GM12874 (cell line): ENCODE results near the gene NTPCR.

ENCODE experiments used
- CTCF ChIP-seq: IDR thresholded peaks from 2 replicates; pipeline ENCODE4 v1.5.1; 2011; ENCODE audit warnings: low read depth, mild to moderate bottlenecking, control low read depth, low read length, moderate library complexity; ENCODE audit not compliant: insufficient read depth

Gene NTPCR

GRCh38 chr1:232990176-232991128 lies 40.0 kb downstream of the NTPCR start:
- TF ChIP-seq CTCF: no peak

GRCh38 chr1:232991238-232991637 lies 40.8 kb downstream of the NTPCR start:
- TF ChIP-seq CTCF: no peak

GRCh38 chr1:232992227-232992626 lies 41.8 kb downstream of the NTPCR start:
- TF ChIP-seq CTCF: no peak

- no peak for TF ChIP-seq CTCF
These were observed 43.1 kb downstream of the NTPCR start for GRCh38 chr1:232993555-232993954.

GRCh38 chr1:232995189-232995588 lies 44.8 kb downstream of the NTPCR start:
- TF ChIP-seq CTCF: no peak

- no peak for TF ChIP-seq CTCF
These were observed 45.7 kb downstream of the NTPCR start for GRCh38 chr1:232996143-232996542.

- no peak for TF ChIP-seq CTCF
These were observed 47.7 kb downstream of the NTPCR start for GRCh38 chr1:232998138-232998537.
